Measurements from ENCODE around the gene BRD9.
"Not testable (repeated sequence)": the region's sequence is repeated elsewhere in the genome, so short reads cannot be mapped to it uniquely, and the experiment has no call there.

BRD9 gene

GRCh38 chr5:843926-844325 lies 48.7 kb downstream of the BRD9 start:
- DNase-seq, result peak; percentile 12

GRCh38 chr5:843371-843770 lies 49.2 kb downstream of the BRD9 start:
- DNase-seq, result not testable (repeated sequence)

- peak; percentile 15 for DNase-seq
Observed at GRCh38 chr5:842402-843221, 50.0 kb downstream of the BRD9 start.

GRCh38 chr5:841531-842401 lies 50.8 kb downstream of the BRD9 start:
- peak; percentile 12 for DNase-seq

GRCh38 chr5:840974-841435 lies 51.6 kb downstream of the BRD9 start:
- DNase-seq, result not testable (repeated sequence)

GRCh38 chr5:840118-840973 lies 52.3 kb downstream of the BRD9 start:
- not testable (repeated sequence) for DNase-seq

GRCh38 chr5:838431-838851 lies 54.2 kb downstream of the BRD9 start:
- not testable (repeated sequence) for DNase-seq

- DNase-seq, result not testable (repeated sequence)
Observed at GRCh38 chr5:837621-838121, 54.9 kb downstream of the BRD9 start.

GRCh38 chr5:835933-836612 lies 56.5 kb downstream of the BRD9 start:
- not testable (repeated sequence) for DNase-seq

- DNase-seq, result not testable (repeated sequence)
Observed at GRCh38 chr5:834013-834412, 58.6 kb downstream of the BRD9 start.

GRCh38 chr5:828194-828593 lies 64.4 kb downstream of the BRD9 start:
- DNase-seq, result not testable (repeated sequence)

- DNase-seq, result not testable (repeated sequence)
Observed at GRCh38 chr5:825544-825943, 67.1 kb downstream of the BRD9 start.

- DNase-seq, result no peak
Observed at GRCh38 chr5:821504-821903, 71.1 kb downstream of the BRD9 start.

GRCh38 chr5:820245-820644 lies 72.4 kb downstream of the BRD9 start:
- no peak for DNase-seq

- no peak for DNase-seq
Observed at GRCh38 chr5:819078-819477, 73.5 kb downstream of the BRD9 start.

- DNase-seq, result no peak
Observed at GRCh38 chr5:816176-816575, 76.4 kb downstream of the BRD9 start.

GRCh38 chr5:815449-815848 lies 77.2 kb downstream of the BRD9 start:
- no peak for DNase-seq
